Vagina (tissue), 2 donors: ENCODE measurements around the gene PALM. TPM values are rescaled to one million over a fixed set of nuclear protein-coding genes. Genes with fewer than 3 reads are reported as not detected.

ENCODE experiments used
- DNase-seq, 2 donors: peaks; one replicate each; pipeline ENCODE4 v3.0.0-alpha.2; 2017; ENCODE audit errors: extremely low spot score in 2 of 2
- H3K27ac ChIP-seq: fragments of 200-600 bp; sonication (generic); one replicate; pipeline ENCODE4 v1.5.1; 2019
- H3K27me3 ChIP-seq: fragments of 200-600 bp; sonication (generic); one replicate; pipeline ENCODE4 v1.5.1; 2019
- H3K36me3 ChIP-seq, 2 donors: fragments of 200-600 bp; sonication (generic); one replicate each; pipeline ENCODE4 v1.5.1; 2017 to 2019
- H3K4me1 ChIP-seq: fragments of 200-600 bp; sonication (generic); one replicate; pipeline ENCODE4 v1.5.1; 2019
- H3K4me3 ChIP-seq, 2 donors: fragments of 200-600 bp; sonication (generic); 1 replicate in 1 of 2; 2 replicates in 1 of 2; pipeline ENCODE4 v1.5.1; 2016 to 2019
- H3K9me3 ChIP-seq: fragments of 200-600 bp; sonication (generic); one replicate; pipeline ENCODE4 v1.5.1; 2019
- POLR2A ChIP-seq, 2 donors: fragments of 450-650 bp; IDR thresholded peaks; one replicate each; pipeline ENCODE4 v1.6.1; 2017; ENCODE audit warnings: antibody characterized with exemption in 2 of 2, mild to moderate bottlenecking in 2 of 2, moderate library complexity in 2 of 2
- POLR2AphosphoS5 ChIP-seq, 2 donors: sonication (generic); formaldehyde crosslinking; IDR thresholded peaks; one replicate each; pipeline ENCODE4 v1.9.0; 2017; ENCODE audit warnings: antibody characterized with exemption in 2 of 2, mild to moderate bottlenecking in 2 of 2, low read depth in 1 of 2; ENCODE audit not compliant: insufficient read depth in 1 of 2
- intact Hi-C: fragments of 100-400 bp; cut with DNase I; formaldehyde crosslinking; loops from one replicate; pipeline ENCODE4 v1.15.1; 2023
- total RNA-seq: library from RNA; depleted of rRNA; stranded (reverse); fragments of >200 nt; gene quantifications from one replicate; pipeline ENCODE4 v1.2.3, GENCODE V29; 2016
- TF ChIP-seq, protein P1 (sequence below), 3 experiments: fragments of 450-650 bp in 2 of 3; fragments of 200-600 bp in 1 of 3; sonication (generic) in 1 of 3; IDR thresholded peaks; one replicate each; pipeline ENCODE4 v1.5.1; 2017 to 2019; ENCODE audit warnings: antibody characterized with exemption in 3 of 3, mild to moderate bottlenecking in 2 of 3, moderate library complexity in 2 of 3

The PALM gene
- total RNA-seq, 1 donor from 2014 or later = 40.0 TPM

DNA sequence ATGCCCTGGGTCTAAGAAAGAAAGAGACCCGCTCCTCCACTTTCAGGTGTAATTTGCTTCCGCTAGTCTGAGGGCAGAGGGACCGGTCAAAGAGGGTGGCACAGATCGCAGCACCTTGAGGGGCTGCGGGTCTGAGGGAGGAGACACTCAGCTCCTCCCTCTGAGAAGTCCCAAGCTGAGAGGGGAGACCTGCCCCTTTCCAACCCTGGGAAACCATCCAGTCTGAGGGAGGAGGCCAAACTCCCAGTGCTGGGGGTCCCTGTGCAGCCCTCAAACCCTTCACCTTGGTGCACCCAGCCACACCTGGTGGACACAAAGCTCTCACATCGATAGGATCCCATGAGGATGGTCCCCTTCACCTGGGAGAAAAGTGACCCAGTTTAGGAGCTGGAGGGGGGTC is 55.1 kb downstream of the PALM start:
- Histone ChIP-seq H3K4me1 (peaks cover 6% of the 10 kb centered on the region), H3K9me3 (no peaks in the 10 kb centered on the region), H3K27me3 (no peaks in the 10 kb centered on the region), H3K27ac (no peak overlapping the region), H3K4me3 (no peak overlapping the region), H3K36me3 (no peaks in the 10 kb centered on the region)
- TF ChIP-seq, protein P1, sequence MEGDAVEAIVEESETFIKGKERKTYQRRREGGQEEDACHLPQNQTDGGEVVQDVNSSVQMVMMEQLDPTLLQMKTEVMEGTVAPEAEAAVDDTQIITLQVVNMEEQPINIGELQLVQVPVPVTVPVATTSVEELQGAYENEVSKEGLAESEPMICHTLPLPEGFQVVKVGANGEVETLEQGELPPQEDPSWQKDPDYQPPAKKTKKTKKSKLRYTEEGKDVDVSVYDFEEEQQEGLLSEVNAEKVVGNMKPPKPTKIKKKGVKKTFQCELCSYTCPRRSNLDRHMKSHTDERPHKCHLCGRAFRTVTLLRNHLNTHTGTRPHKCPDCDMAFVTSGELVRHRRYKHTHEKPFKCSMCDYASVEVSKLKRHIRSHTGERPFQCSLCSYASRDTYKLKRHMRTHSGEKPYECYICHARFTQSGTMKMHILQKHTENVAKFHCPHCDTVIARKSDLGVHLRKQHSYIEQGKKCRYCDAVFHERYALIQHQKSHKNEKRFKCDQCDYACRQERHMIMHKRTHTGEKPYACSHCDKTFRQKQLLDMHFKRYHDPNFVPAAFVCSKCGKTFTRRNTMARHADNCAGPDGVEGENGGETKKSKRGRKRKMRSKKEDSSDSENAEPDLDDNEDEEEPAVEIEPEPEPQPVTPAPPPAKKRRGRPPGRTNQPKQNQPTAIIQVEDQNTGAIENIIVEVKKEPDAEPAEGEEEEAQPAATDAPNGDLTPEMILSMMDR (IDR thresholded peaks at IDR 0.05) = no peak
- no peak for TF ChIP-seq POLR2AphosphoS5 (IDR thresholded peaks at IDR 0.05; ENCODE audit: insufficient read depth in 1 of 2, low read depth in 1 of 2)
- TF ChIP-seq POLR2A (IDR thresholded peaks at IDR 0.05) = no peak
- DNase-seq = no peak
- intact Hi-C loops = no loop called here

DNA sequence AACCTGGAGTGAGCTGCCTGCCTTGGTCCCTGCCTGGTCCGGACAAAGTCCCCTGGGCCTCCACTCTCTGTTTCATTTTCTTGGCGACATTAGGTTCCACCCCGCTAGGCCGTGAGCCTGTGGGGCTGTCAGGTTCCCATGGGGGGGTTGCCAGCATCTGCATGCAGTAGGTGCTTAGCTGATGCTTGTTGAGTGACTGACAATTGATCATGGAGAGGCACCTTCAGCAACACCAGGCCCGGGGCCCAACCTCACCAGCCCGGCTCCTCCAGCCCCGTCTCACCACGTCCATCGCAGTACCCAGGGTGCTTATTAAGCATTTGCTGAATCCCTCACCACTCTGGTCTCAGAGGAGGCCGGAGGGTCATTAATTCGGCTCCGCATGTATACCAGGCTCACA is 55.6 kb downstream of the PALM start:
- Histone ChIP-seq H3K36me3 (no peaks in the 10 kb centered on the region), H3K4me1 (peaks cover 9% of the 10 kb centered on the region), H3K4me3 (no peak overlapping the region), H3K27ac (no peak overlapping the region), H3K9me3 (no peaks in the 10 kb centered on the region), H3K27me3 (no peaks in the 10 kb centered on the region)
- no peak for DNase-seq
- TF ChIP-seq, protein P1 (IDR thresholded peaks at IDR 0.05) = no peak
- TF ChIP-seq POLR2AphosphoS5 (IDR thresholded peaks at IDR 0.05; ENCODE audit: insufficient read depth in 1 of 2, low read depth in 1 of 2) (no peak), POLR2A (IDR thresholded peaks at IDR 0.05) (no peak)
- intact Hi-C loops = no loop called here

- intact Hi-C loops = loop anchor here (5.0 kb wide), 1 partner anchor 222 kb away; no protein-coding TSS in a partner anchor
- Histone ChIP-seq H3K27ac (no peak overlapping the region), H3K4me3 (no peak overlapping the region), H3K27me3 (no peaks in the 10 kb centered on the region), H3K36me3 (no peaks in the 10 kb centered on the region), H3K9me3 (no peaks in the 10 kb centered on the region), H3K4me1 (peaks cover 10% of the 10 kb centered on the region)
- no peak for DNase-seq
- TF ChIP-seq POLR2A (IDR thresholded peaks at IDR 0.05) = no peak
- TF ChIP-seq, protein P1 (IDR thresholded peaks at IDR 0.05) = no peak
- no peak for TF ChIP-seq POLR2AphosphoS5 (IDR thresholded peaks at IDR 0.05; ENCODE audit: insufficient read depth in 1 of 2, low read depth in 1 of 2)
These were observed 56.5 kb downstream of the PALM start for GRCh38 chr19:765179-765738.

GRCh38 chr19:768424-768823 is 59.7 kb downstream of the PALM start:
- no peak for DNase-seq
- peaks cover 18% of the 10 kb centered on the region for H3K4me1 ChIP-seq
- H3K27me3 ChIP-seq = no peaks in the 10 kb centered on the region
- H3K27ac ChIP-seq = peak overlapping the region; percentile 46
- H3K36me3 ChIP-seq = no peaks in the 10 kb centered on the region
- intact Hi-C loops = loop anchor here (5.0 kb wide), 1 partner anchor 219 kb away; no protein-coding TSS in a partner anchor
- H3K9me3 ChIP-seq = no peaks in the 10 kb centered on the region
- TF ChIP-seq POLR2A (IDR thresholded peaks at IDR 0.05) (no peak), POLR2AphosphoS5 (IDR thresholded peaks at IDR 0.05; ENCODE audit: insufficient read depth in 1 of 2, low read depth in 1 of 2) (no peak)
- TF ChIP-seq, protein P1 (IDR thresholded peaks at IDR 0.05) = no peak
- H3K4me3 ChIP-seq = no peak overlapping the region

GRCh38 chr19:769616-770015 is 60.9 kb downstream of the PALM start:
- DNase-seq = no peak
- H3K36me3 ChIP-seq = no peaks in the 10 kb centered on the region
- H3K27ac ChIP-seq = no peak overlapping the region
- intact Hi-C loops = loop anchor here (5.0 to 10.0 kb wide), 3 partner anchors 95 to 218 kb away; no protein-coding TSS in a partner anchor
- H3K9me3 ChIP-seq = no peaks in the 10 kb centered on the region
- TF ChIP-seq POLR2AphosphoS5 (IDR thresholded peaks at IDR 0.05; ENCODE audit: insufficient read depth in 1 of 2, low read depth in 1 of 2) (no peak), POLR2A (IDR thresholded peaks at IDR 0.05) (no peak)
- H3K27me3 ChIP-seq = no peaks in the 10 kb centered on the region
- H3K4me3 ChIP-seq = no peak overlapping the region
- peaks cover 18% of the 10 kb centered on the region for H3K4me1 ChIP-seq
